GM23338 (cell line): ENCODE results near the gene TRIM56. TPM values are rescaled to one million over a fixed set of nuclear protein-coding genes. Genes with fewer than 3 reads are reported as not detected.
A peak's percentile ranks its signal among the peaks of the same experiment; 100 is the strongest.

Experiments
- ATAC-seq: fragments of 200-7000 bp; cut with Tn5 transposase; 3 replicates; pipeline ENCODE4 v1.9.1; 2020
- DNase-seq: peaks from one replicate; pipeline ENCODE4 v3.0.0-alpha.2; 2015; ENCODE audit warnings: low spot score
- H2AFZ ChIP-seq: fragments of 200-600 bp; sonication (generic); 2 replicates; pipeline ENCODE4 v1.8.0; 2016; ENCODE audit warnings: antibody characterized with exemption, mild to moderate bottlenecking, moderate library complexity
- H3F3A ChIP-seq: fragments of 200-600 bp; sonication (generic); replicated peaks from 2 replicates; pipeline ENCODE4 v1.8.0; 2017; ENCODE audit warnings: antibody characterized with exemption, mixed run types, low read depth
- H3K27ac ChIP-seq: fragments of 200-600 bp; sonication (generic); 2 replicates; pipeline ENCODE4 v1.6.1; 2016; ENCODE audit warnings: low read depth
- H3K27me3 ChIP-seq: fragments of 200-600 bp; sonication (generic); 2 replicates; pipeline ENCODE4 v1.8.0; 2016; ENCODE audit warnings: mild to moderate bottlenecking, mixed run types, moderate library complexity; ENCODE audit not compliant: insufficient read depth
- H3K36me3 ChIP-seq: fragments of 200-600 bp; sonication (generic); 2 replicates; pipeline ENCODE4 v1.8.0; 2016; ENCODE audit warnings: mild to moderate bottlenecking; ENCODE audit not compliant: insufficient read depth
- H3K4me1 ChIP-seq: fragments of 200-600 bp; sonication (generic); 2 replicates; pipeline ENCODE4 v1.8.0; 2016; ENCODE audit warnings: mild to moderate bottlenecking, moderate library complexity; ENCODE audit not compliant: insufficient read depth
- H3K4me2 ChIP-seq: fragments of 200-600 bp; sonication (generic); 2 replicates; pipeline ENCODE4 v1.7.1; 2017; ENCODE audit warnings: mixed run types
- H3K4me3 ChIP-seq: fragments of 200-600 bp; sonication (generic); 2 replicates; pipeline ENCODE4 v1.6.1; 2016; ENCODE audit warnings: mixed run types
- H3K79me2 ChIP-seq: fragments of 200-600 bp; sonication (generic); replicated peaks from 2 replicates; pipeline ENCODE4 v1.8.0; 2017; ENCODE audit warnings: mild to moderate bottlenecking; ENCODE audit not compliant: insufficient read depth
- H3K9me2 ChIP-seq: fragments of 200-600 bp; sonication (generic); 2 replicates; pipeline ENCODE4 v1.8.0; 2017; ENCODE audit not compliant: insufficient read depth
- H4K20me1 ChIP-seq: fragments of 200-600 bp; sonication (generic); replicated peaks from 2 replicates; pipeline ENCODE4 v1.8.0; 2017; ENCODE audit warnings: mild to moderate bottlenecking; ENCODE audit not compliant: insufficient read depth
- H3K27ac Mint-ChIP-seq: 2 replicates; pipeline ENCODE4 v1.8.0; 2020; ENCODE audit warnings: inconsistent platforms, mild to moderate bottlenecking, moderate library complexity, mixed read lengths
- H3K27me3 Mint-ChIP-seq: 3 replicates; pipeline ENCODE4 v1.8.0; 2022; ENCODE audit warnings: low read depth, mild to moderate bottlenecking, moderate library complexity, mixed read lengths, inconsistent platforms; ENCODE audit not compliant: insufficient read depth, poor library complexity
- H3K36me3 Mint-ChIP-seq: 3 replicates; pipeline ENCODE4 v1.8.0; 2021; ENCODE audit warnings: low read depth, mild to moderate bottlenecking, inconsistent platforms, moderate library complexity, mixed read lengths
- H3K4me1 Mint-ChIP-seq: 3 replicates; pipeline ENCODE4 v1.8.0; 2020; ENCODE audit warnings: mild to moderate bottlenecking, inconsistent platforms, mixed read lengths
- H3K4me3 Mint-ChIP-seq: 3 replicates; pipeline ENCODE4 v1.8.0; 2021; ENCODE audit warnings: moderate library complexity, mild to moderate bottlenecking, inconsistent platforms, mixed read lengths
- H3K9me3 Mint-ChIP-seq: 3 replicates; pipeline ENCODE4 v1.8.0; 2020; ENCODE audit warnings: moderate library complexity, mild to moderate bottlenecking, inconsistent platforms, mixed read lengths
- CREB1 ChIP-seq: fragments of 250-450 bp; sonication (Bioruptor Pico); IDR thresholded peaks from 2 replicates; pipeline ENCODE4 v1.5.0; 2020; ENCODE audit warnings: low read depth, mild to moderate bottlenecking, moderate library complexity
- CTCF ChIP-seq, 2 experiments: fragments of 200-600 bp in 1 of 2; sonication (generic) in 1 of 2; conservative IDR thresholded peaks; 2 replicates each; pipeline versions ENCODE4 v1.5.1 to v1.6.1; 2016 to 2017; ENCODE audit warnings: antibody characterized with exemption in 2 of 2, low read depth in 2 of 2, mild to moderate bottlenecking in 2 of 2, moderate library complexity in 1 of 2
- ETS1 ChIP-seq: IDR thresholded peaks from 2 replicates; pipeline ENCODE4 v1.6.1; 2016; ENCODE audit warnings: antibody characterized with exemption
- JUNB ChIP-seq: IDR thresholded peaks from one replicate; pipeline ENCODE4 v1.6.1; 2016; ENCODE audit warnings: antibody characterized with exemption; ENCODE audit not compliant: unreplicated experiment
- POLR2AphosphoS5 ChIP-seq: IDR thresholded peaks from 2 replicates; pipeline ENCODE4 v1.6.1; 2016; ENCODE audit warnings: antibody characterized with exemption, low read depth
- REST ChIP-seq: IDR thresholded peaks from one replicate; pipeline ENCODE4 v1.6.1; 2018; ENCODE audit warnings: antibody characterized with exemption; ENCODE audit not compliant: unreplicated experiment
- ZNF114 ChIP-seq: fragments of 250-450 bp; sonication (Bioruptor Pico); IDR thresholded peaks from 2 replicates; pipeline ENCODE4 v1.5.0; 2020; ENCODE audit warnings: mild to moderate bottlenecking, moderate library complexity
- polyA plus RNA-seq: library from polyadenylated mRNA; unstranded; fragments of >200 nt; fragmentation: Nextera tagmentation; extraction: Ambion mirVana; gene quantifications from 2 replicates; pipeline ENCODE4 v1.2.1, GENCODE V29; 2016
- total RNA-seq: library from RNA; depleted of rRNA; stranded (reverse); fragments of >200 nt; shearing (Covaris generic); gene quantifications from 2 replicates; pipeline ENCODE4 v1.2.3, GENCODE V29; 2014

TRIM56 gene
- total and polyA plus RNA-seq, 2 experiments from 2014 or later, result 10.0 to 15.7 TPM

- 0 out of 2 replicates have a peak, but pooled peaks cover 10% of the 10 kb centered on the region for H3F3A ChIP-seq
- Mint-ChIP-seq H3K36me3 (peaks cover 10% of the 10 kb centered on the region; the same call in 1 of the 3 replicates), H3K4me1 (peaks cover 23% of the 10 kb centered on the region), H3K4me3 (peak overlapping the region; percentile 11; the same call in 1 of the 3 replicates), H3K9me3 (peaks cover 8% of the 10 kb centered on the region), H3K27me3 (peaks cover 24% of the 10 kb centered on the region), H3K27ac (peak overlapping the region; percentile 78; the same call in 1 of the 2 replicates)
- peak overlapping the region; percentile 89 for H2AFZ ChIP-seq
- peak; percentile 85 for DNase-seq
- no peak overlapping the region for H3K4me3 ChIP-seq
- no peaks in the 10 kb centered on the region for H3K27me3 ChIP-seq
- H4K20me1 ChIP-seq, result no peaks in the 10 kb centered on the region
- H3K36me3 ChIP-seq, result no peaks in the 10 kb centered on the region
- TF ChIP-seq REST, result no peak
- 0 out of 2 replicates have a peak, but pooled peaks have one; percentile 13 for TF ChIP-seq CREB1 (CRISPR knock-in tag)
- peaks cover 32% of the 10 kb centered on the region; the same call in 1 of the 2 replicates for H3K4me1 ChIP-seq
- H3K79me2 ChIP-seq, result no peaks in the 10 kb centered on the region
- peak overlapping the region; percentile 53 for H3K4me2 ChIP-seq
- peak; percentile 64 for ATAC-seq
- 0 out of 2 replicates have a peak overlapping the region, but pooled peaks have one; percentile 64 for H3K27ac ChIP-seq
- H3K9me2 ChIP-seq, result no peaks in the 10 kb centered on the region
Observed at GRCh38 chr7:101121991-101122932, 37.0 kb downstream of the TRIM56 start.

- H3K36me3 ChIP-seq, result no peaks in the 10 kb centered on the region
- H3F3A ChIP-seq, result 0 out of 2 replicates have a peak, but pooled peaks cover 10% of the 10 kb centered on the region
- no peaks in the 10 kb centered on the region for H3K79me2 ChIP-seq
- H3K27ac ChIP-seq, result 0 out of 2 replicates have a peak overlapping the region, but pooled peaks have one; percentile 64
- no peaks in the 10 kb centered on the region for H3K9me2 ChIP-seq
- H2AFZ ChIP-seq, result peak overlapping the region; percentile 89
- Mint-ChIP-seq H3K27me3 (peaks cover 24% of the 10 kb centered on the region), H3K36me3 (peaks cover 10% of the 10 kb centered on the region; the same call in 1 of the 3 replicates), H3K4me3 (no peak overlapping the region), H3K4me1 (peaks cover 30% of the 10 kb centered on the region), H3K27ac (no peak overlapping the region), H3K9me3 (peaks cover 8% of the 10 kb centered on the region)
- H3K4me2 ChIP-seq, result peak overlapping the region; percentile 53
- ATAC-seq, result no peak
- no peak for DNase-seq
- H3K4me3 ChIP-seq, result no peak overlapping the region
- no peaks in the 10 kb centered on the region for H3K27me3 ChIP-seq
- H4K20me1 ChIP-seq, result no peaks in the 10 kb centered on the region
- H3K4me1 ChIP-seq, result peaks cover 39% of the 10 kb centered on the region; the same call in 1 of the 2 replicates
- TF ChIP-seq POLR2AphosphoS5 (no peak), JUNB (no peak), ZNF114 (CRISPR knock-in tag) (no peak), ETS1 (no peak), CREB1 (CRISPR knock-in tag) (no peak), CTCF (conservative IDR thresholded peaks at IDR 0.05; ENCODE audit: low read depth in 2 of 2) (no peak)
Observed at GRCh38 chr7:101122933-101123702, 37.8 kb downstream of the TRIM56 start.
